NCI-H1694 treated with DMSO at 0.1 percent for 48 hours (cell line): Measurements from ENCODE around the gene C5AR2.
"Not testable (repeated sequence)": the region's sequence is repeated elsewhere in the genome, so short reads cannot be mapped to it uniquely, and the experiment has no call there.

ENCODE experiments used
- DNase-seq: peaks from one replicate; lab custom pipeline; 2025; lab: John Stamatoyannopoulos, UW

Gene C5AR2

DNA sequence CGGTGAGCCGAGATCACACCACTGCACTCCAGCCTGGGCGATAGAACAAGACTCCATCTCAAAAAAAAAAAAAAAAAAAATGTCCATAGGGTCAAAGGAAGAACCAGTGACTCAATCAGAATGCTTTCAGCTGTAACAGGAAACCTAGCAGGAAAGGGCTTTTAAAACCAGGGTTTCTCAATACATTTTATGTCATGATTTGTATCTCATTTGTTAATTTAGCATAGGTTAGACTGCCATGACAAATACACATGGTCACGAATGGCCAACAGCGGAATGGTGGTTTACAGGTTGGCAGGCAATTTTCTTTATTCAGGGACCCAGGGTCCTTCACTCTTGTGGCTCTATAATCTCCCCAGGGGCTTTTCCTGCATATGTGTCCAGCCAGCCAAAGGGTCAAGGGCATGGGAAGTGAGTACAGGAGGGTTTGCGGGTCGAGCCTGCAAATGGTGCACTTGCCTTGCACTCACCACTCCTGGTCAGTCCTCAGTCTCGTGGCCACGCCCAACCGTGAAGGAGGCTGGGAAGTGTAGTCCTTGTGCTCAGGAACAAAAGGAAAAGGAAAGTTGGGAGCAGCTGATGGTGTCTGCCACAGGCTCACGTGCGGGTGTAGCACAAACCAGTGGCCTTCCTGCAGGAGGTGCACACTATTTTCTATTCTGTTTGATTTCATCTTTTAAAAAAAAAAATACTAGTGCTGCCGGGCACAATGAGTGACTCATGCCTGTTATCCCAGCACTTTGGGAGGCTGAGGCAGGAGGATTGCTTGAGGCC lies 32.0 kb downstream of the C5AR2 start:
- no peak for DNase-seq

DNA sequence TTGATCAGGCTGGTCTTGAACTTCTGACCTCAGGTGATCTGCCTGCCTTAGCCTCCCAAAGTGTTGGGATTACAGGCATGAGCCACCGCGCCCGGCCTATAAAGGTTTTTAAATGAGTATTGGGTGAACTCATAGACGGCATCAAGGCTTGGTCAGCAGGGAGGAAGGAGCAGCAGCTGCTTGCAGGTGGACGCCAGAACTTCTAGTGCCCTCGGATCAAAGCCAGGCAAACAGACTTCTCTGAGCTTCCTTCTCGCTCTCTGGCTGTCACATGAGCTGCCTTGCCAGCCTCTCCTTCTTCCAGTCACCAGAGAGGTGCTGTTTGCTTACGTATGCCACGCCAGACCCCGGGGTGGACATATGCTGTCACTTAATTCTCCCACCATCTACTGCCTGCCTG lies 33.5 kb downstream of the C5AR2 start:
- not testable (repeated sequence) for DNase-seq

DNA sequence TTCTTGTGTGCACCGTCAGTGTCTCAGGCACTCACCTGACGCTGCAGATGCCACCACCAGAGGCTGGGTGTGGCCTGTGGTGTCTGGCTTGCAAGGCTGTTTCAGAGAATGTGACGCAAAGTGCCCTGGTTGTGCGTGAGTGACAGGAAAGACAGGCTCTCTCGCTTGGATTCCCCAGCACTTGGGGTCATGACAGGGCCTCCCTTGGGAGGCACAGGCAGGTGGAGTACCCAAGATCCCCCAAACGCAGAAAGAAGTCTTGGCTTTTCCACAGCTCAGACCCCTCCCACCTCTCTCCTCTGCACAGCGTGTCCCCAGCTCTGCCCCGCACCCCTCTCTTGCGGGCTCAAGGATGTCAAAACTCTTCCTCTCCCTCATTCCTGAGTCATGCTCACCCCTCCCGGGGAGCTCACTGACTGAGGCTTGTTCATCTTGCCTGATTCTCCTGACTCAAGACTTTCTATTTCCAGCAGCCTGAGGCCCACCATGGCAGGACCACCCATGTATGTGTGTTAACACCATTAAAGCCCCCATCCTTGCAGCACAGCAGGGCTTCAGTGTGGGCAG lies 38.2 kb downstream of the C5AR2 start:
- no peak for DNase-seq

DNA sequence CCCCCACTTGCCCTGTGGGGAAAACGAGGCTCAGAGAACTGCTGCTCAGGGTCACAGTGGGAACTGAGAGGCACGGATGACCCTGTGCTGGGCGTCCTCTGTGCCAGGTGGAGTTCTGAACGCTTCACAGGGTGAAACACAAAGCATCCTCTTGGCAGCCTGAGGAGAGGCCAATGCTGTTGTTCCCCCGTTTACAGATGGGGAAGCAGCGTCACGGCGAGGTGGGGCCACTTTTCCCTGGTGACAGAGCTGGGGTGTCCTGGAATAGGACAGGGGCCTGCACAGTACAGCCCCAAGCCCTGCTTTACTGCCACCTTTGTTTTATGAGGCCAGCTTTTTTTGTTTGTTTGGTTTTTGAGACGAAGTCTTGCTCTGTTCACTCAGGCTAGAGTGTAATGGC lies 39.3 kb downstream of the C5AR2 start:
- DNase-seq = no peak

DNA sequence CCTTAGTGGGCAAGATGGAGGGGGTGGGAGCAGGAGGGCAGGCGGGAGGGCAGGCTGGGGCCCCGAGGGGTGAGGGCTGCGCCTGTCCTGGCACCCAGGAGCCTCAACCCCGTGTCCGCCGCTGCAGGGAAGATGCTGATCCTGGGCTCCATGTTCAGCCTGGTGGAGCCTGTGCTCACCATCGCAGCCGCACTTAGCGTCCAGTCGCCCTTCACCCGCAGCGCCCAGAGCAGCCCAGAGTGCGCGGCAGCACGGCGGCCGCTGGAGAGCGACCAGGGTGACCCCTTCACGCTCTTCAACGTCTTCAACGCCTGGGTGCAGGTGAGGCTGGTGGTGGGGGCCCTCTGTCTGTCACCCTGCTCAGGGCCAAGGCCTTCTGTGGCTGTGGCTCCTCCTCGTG lies 40.6 kb downstream of the C5AR2 start:
- no peak for DNase-seq

DNA sequence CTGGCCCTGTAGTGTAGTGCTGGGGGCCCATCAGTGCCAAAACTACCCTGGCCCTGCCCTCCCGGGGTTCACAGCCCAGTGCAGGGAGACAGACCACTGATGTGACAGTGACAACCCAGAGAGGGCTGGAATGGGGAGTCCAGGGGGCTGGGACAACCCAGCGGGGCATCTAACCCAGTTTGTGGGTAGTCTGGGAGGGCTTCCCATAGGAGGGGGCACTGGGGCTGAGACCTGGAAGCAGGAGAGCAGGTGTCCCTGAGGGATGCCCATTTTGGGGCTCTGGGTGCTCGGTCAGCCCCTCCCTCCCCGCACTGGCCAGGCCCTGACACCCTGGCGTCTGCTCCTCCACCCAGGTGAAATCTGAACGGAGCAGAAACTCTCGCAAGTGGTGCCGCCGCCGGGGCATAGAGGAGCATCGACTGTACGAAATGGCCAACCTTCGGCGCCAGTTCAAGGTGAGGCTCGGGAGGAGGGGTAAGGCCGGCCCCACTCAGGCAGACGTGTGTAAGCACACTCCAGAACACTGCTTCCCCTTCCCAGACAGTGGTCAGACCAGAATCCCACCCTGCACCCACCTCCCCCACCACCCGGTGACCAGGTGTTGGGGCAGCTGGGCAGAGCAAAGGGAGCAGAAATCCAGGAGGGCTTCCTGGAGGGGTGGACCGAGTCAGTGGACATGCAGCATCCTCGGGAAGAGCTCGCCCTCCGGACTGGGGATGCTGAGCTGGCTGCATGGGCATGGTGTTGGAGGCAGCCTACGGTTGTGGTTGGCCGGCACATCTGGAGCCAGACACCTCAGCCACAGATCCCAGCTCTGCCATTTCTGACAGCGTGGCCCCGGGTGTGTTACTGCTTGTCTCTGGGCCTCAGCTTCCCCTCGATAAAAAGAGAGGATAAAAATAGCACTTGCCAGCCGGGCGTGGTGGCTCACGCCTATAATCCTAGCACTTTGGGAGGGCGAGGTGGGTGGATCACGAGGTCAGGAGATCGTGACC lies 41.6 kb downstream of the C5AR2 start:
- no peak for DNase-seq

DNA sequence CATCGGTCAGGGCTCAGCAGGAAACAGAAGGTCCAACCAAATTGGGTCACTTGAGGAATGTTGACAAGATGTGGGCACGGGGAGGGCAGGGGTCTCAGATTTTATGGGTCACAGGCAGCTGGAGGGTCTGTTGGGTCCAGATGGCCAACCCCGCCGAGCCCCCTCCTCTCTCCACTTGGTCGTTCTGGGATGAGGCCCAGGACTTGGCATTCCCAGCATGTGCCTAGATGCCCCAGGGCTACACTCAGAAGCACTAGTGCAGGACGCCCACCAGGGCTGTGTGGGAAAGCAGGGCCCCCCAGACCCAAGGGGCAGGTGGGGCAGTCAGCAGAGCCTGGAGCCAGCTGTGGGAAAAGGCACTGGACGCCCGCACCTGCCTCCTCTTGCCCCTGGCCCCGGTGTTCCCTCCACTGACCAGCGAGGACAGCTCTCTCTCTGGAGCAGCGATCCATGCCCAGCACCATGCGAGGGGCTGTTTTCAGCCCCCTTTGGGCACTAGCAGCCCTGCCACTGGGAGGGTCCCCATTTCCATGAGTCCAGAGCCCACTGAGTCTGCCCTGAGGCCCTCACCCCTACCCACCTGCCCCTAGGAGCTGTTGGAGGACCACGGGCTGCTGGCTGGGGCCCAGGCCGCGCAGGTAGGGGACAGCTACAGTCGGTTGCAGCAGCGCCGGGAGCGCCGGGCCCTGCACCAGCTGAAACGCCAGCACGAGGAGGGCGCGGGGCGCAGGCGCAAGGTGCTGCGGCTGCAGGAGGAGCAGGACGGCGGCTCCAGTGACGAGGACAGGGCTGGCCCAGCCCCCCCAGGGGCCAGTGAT lies 43.1 kb downstream of the C5AR2 start:
- no peak for DNase-seq

DNA sequence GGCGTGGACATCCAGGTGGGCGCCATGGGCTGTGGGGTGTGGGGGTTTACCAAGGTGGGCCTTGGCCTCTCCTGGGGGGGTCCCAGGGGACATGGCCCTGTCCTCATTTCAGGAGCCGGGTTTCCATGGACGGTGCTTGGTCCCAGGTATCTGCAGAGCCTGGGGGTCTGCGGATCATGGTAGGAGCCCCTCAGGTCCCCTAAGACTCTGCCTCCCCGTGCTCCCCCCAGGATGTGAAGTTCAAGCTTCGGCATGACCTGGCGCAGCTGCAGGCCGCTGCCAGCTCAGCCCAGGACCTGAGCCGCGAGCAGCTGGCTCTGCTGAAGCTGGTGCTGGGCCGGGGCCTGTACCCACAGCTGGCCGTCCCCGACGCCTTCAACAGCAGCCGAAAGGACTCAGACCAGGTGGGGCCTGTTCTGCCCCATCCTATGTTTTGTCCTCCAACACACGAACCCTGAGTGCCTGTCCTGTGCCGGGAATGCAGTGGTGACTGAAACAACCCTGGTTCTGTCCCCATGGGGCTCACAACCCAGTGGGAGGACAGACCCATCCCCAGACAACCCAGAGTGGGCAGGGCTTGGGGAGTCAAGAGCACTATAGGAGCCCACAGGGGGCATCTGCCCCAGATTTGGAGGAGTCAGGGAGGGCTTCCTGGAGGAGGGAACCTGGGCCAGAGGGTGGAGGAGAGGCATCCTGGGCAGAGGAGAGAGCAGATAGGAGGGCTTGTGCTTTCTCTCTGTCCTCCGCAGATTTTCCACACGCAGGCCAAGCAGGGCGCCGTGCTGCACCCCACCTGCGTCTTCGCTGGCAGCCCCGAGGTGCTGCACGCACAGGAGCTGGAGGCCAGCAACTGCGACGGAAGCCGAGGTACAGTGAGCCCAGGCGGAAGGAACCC lies 44.0 kb downstream of the C5AR2 start:
- no peak for DNase-seq

DNA sequence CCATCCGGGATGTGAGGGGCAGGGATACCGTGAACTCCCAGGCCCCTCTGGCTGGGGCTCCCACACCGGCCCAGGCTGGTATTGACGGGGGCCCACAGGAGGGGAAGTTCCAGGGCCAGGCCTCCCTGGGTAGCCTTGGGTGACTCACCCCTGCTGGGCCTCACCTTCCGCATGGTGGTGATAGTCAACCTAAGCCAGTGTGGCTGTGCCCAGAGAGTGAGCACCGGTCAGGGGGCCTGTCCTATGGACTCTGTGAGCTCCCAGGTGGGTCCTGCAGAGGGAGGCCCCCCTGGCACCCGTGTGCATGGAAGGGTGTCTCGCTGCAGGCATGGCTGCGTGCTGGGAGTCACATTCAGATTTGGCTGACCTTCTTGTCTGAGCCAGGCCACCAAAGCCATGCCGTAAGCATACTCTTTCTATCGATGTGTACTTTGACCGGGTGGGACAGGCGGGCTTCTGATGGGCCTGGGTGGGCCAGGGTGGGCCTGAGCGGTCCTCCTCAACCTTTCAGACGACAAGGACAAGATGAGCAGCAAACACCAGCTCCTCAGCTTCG lies 44.7 kb downstream of the C5AR2 start:
- DNase-seq = no peak

DNA sequence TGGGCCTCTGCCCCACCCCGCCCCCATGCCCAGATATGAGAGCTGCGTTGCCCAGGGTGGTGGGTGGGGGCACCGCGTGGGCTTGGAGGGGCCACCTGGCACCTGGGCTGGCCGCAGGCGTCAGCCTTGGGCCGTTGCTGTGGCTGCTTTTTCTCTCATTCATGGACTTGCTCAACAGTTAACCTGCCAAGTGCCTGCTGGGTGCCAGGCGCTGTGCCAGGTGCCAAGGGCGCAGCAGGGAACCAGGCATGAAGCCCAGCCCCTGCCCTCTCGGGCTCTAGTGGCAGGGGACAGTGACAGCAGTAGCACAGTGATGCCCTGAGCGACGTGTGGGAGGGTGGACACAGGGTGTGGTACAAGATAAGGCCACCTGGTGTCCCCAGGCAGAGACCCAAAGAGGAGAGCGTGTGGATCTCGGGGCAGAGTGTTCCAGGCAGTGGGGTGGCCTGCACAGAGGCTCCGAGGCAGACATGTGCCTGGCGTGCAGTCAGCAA lies 45.3 kb downstream of the C5AR2 start:
- DNase-seq = peak; percentile 59

DNA sequence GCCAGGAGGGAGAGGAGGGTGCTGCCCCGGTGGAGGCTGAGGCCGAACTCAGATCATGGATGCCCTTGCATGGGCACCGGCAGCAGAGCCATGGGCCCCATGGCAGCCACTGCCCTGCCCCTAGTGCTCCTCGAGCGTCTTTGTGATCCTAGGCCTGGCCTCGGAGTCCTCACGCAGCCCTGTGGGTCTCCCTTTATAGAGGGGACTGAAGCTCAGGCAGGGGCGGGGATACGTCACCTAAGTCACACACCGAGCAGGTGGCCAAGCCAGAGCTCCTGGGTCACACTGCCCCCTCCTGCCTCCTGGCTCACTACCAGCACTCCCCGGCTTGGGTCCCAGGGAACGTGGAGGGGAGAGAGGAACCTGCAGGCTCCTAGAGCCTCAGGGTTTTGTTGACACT lies 45.8 kb downstream of the C5AR2 start:
- peak; percentile 59 for DNase-seq

DNA sequence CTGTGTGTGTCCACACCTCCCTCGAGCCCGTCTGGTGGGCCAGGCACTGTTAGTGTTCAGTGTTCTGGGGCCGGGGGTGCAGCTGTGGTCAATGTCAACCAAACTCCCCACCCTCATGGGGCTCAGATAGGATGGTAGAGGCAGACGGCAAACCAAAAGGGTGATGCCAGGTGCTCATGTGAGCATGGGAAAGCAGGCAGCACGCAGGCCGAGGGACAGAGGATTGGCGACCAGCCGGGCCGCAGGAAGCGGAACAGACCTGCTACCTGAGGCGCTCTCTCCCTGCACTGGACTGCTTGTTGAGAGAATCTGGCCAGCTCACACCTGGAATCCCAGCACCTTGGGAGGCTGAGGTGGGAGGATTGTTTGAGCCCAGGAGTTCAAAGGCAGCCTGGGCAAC lies 46.3 kb downstream of the C5AR2 start:
- DNase-seq = no peak

DNA sequence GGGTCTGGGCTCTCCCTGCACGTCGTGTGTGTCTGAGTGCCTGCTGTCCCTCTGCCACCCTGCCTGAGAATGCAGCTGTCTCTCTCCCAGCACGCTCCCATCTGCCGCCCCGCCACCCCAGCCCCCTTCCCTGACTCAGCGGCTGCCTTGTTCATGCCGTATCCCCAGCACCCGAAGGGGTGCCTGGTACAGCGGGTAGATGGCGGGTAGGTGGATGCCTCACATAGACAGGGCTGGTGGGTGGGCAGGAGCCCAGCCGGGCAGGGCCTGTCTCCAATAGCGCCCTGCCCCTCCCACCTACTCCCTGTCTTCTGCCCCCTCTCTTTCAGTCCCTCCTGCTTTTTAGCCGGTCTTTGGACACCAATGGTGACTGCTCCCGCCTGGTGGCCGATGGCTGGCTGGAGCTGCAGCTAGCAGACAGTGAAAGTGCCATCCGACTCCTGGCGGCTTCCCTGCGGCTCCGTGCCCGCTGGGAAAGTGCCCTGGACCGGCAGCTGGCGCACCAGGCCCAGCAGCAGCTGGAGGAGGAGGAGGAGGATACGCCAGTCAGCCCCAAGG lies 47.5 kb downstream of the C5AR2 start:
- DNase-seq = peak; percentile 85

DNA sequence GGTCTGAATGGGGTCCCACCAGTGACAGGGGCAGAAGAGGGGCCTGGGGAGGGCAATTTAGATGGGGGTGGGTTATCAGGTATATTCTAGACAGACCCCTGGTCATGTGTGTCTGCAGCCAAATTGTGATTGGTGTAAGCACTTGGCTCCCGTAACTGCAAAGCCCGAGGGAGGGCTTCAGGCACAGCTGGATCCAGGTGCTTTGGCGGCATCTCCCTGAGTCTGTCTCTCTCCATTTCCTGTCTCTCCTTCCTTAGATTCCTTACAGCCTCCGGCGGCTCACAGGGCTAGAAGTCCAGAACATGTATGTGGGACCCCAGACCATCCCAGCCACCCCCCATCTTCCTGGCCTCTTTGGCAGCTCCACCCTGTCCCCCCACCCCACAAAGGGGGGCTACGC lies 48.6 kb downstream of the C5AR2 start:
- no peak for DNase-seq

DNA sequence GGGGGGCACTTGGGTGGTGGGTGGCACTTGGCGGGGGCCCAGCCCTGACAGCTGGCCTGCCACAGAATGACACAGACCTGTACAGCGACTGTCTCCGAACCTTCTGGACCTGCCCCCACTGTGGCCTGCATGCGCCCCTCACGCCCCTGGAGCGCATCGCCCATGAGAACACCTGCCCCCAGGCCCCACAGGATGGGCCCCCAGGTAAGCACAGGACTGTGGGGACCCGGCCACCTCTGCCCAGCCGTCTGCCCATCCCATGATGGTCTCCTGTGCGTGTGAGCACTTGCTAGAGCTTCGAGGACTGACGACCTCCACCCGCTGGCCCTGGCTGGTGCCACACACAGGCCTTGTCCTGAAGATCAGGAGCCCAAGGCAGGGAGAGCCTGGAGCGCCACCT lies 49.1 kb downstream of the C5AR2 start:
- no peak for DNase-seq

DNA sequence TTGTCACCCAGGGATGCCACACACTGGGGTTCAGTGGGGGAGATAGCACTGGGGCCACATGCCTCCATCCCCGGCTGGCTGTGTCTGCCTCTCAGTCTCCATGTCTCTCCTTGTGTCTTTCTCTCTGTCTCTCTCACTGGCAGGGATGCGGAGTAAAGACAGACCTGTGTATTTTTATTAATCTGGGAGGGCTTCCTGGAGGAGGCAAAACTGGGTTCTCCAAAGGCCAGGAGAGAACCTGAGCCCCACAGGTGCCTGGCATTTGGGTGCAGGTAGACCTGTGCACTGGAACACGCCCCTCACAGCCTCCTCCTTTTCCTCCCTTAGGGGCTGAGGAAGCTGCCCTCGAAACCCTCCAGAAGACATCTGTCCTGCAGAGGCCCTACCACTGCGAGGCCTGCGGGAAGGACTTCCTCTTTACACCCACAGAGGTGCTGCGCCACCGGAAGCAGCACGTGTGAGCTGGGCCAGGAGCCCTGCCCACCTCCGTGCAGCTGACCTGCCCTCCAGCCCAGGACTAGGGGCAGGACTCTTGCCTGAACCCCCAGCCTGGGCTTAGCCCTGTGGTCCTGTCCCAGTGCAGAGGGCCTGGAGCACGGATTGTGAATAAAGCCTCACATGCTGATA lies 49.8 kb downstream of the C5AR2 start:
- no peak for DNase-seq

DNA sequence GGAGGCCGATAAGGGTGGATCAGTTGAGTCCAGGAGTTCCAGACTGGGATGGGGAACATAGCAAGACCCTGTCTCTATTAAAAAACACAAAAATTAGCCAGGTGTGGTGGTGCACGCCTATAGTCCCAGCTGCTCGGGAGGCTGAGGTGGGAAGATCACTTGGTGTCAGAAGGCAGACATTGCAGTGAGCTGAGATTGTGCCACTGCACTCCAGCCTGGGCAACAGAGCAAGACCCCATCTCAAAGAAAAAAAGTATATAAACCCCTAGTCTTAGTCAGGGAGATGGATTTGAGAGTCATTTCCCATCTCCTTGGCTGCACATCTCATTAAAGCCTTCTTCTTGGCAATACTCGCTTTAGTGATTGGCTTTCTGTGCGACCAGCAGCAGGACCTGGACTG lies 51.9 kb downstream of the C5AR2 start:
- not testable (repeated sequence) for DNase-seq

DNA sequence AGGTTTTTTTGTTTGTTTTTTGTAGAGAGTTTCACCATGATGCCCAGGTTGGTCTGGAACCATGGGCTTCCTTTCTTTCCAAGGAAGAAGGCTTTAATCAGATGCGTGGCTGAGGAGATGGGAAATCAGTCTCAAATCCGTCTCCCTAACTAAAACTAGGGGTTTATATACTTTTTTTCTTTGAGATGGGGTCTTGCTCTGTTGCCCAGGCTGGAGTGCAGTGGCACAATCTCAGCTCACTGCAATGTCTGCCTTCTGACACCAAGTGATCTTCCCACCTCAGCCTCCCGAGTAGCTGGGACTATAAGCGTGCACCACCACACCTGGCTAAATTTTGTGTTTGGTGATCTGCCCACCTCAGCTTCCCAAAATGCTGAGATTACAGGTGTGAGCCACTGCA lies 52.6 kb downstream of the C5AR2 start:
- DNase-seq = not testable (repeated sequence)

DNA sequence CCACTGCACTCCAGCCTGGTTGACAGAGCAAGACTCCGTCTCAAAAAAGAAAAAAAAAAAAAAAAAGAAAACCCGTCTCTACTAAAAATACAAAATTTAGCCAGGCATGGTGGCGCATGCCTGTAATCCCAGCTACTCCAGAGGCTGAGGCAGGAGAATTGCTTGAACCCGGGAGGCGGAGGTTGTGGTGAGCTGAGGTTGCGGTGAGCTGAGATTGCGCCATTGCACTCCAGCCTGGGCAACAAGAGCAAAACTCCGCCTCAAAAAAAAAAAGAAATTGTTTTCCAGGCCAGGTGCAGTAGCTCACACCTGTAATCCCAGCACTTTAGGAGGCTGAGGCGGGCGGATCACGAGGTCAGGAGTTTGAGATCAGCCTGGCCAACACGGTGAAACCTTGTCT lies 54.6 kb downstream of the C5AR2 start:
- DNase-seq = not testable (repeated sequence)

DNA sequence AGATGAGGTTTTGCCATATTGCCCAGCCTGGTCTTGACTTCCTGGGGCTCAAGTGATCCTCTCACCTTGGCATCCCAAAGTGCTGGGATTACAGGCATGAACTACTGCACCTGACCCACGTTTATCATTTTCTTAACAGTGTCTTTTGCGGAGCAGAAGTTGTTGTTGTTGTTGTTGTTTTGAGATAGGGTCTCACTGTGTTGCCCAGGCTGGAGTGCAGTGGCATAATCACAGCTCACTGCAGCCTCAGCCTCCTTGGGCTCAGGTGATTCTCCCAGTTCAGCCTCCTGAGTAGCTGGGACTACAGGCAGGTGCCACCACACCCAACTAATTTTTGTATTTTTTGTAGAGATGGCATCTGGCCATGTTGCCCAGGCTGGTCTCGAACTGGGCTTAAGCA lies 55.6 kb downstream of the C5AR2 start:
- DNase-seq = not testable (repeated sequence)
